Measurements from ENCODE around the gene MFAP4.

The MFAP4 gene

GRCh38 chr17:19345067-19345460 lies 41.9 kb downstream of the MFAP4 start:
- no peak for TF ChIP-seq CTCF (IDR thresholded peaks at IDR 0.05; ENCODE audit: poor library complexity, severe bottlenecking)
- DNase-seq (ENCODE audit: low spot score) (peak; percentile 33), ATAC-seq (ENCODE audit: low read depth) (no peak)
- Histone ChIP-seq H3K27ac (ENCODE audit: poor library complexity, severe bottlenecking) (no peak overlapping the region), H3K9me3 (ENCODE audit: severe bottlenecking) (no peaks in the 10 kb centered on the region), H3K4me3 (ENCODE audit: severe bottlenecking) (no peak overlapping the region), H3K27me3 (ENCODE audit: insufficient read depth, poor library complexity, severe bottlenecking) (no peaks in the 10 kb centered on the region), H3K4me1 (ENCODE audit: insufficient read depth, poor library complexity, severe bottlenecking) (peaks cover 8% of the 10 kb centered on the region), H3K36me3 (ENCODE audit: low read depth) (peaks cover 3% of the 10 kb centered on the region; the same call in 1 of the 2 replicates)

GRCh38 chr17:19344311-19345066 lies 42.5 kb downstream of the MFAP4 start:
- Histone ChIP-seq H3K4me1 (ENCODE audit: insufficient read depth, poor library complexity, severe bottlenecking) (peaks cover 8% of the 10 kb centered on the region), H3K27me3 (ENCODE audit: insufficient read depth, poor library complexity, severe bottlenecking) (no peaks in the 10 kb centered on the region), H3K9me3 (ENCODE audit: severe bottlenecking) (no peaks in the 10 kb centered on the region), H3K27ac (ENCODE audit: poor library complexity, severe bottlenecking) (no peak overlapping the region), H3K36me3 (ENCODE audit: low read depth) (peaks cover 3% of the 10 kb centered on the region; the same call in 1 of the 2 replicates), H3K4me3 (ENCODE audit: severe bottlenecking) (no peak overlapping the region)
- DNase-seq (ENCODE audit: low spot score) (peak; percentile 36), ATAC-seq (ENCODE audit: low read depth) (no peak)
- no peak for TF ChIP-seq CTCF (IDR thresholded peaks at IDR 0.05; ENCODE audit: poor library complexity, severe bottlenecking)

- H3K27me3 ChIP-seq (ENCODE audit: insufficient read depth, poor library complexity, severe bottlenecking): no peaks in the 10 kb centered on the region
- ATAC-seq (ENCODE audit: low read depth): no peak
- no peak overlapping the region for H3K27ac ChIP-seq (ENCODE audit: poor library complexity, severe bottlenecking)
- TF ChIP-seq CTCF (IDR thresholded peaks at IDR 0.05; ENCODE audit: poor library complexity, severe bottlenecking): no peak
- H3K4me3 ChIP-seq (ENCODE audit: severe bottlenecking): no peak overlapping the region
- DNase-seq (ENCODE audit: low spot score): no peak
- peaks cover 8% of the 10 kb centered on the region for H3K4me1 ChIP-seq (ENCODE audit: insufficient read depth, poor library complexity, severe bottlenecking)
- H3K36me3 ChIP-seq (ENCODE audit: low read depth): peaks cover 3% of the 10 kb centered on the region; the same call in 1 of the 2 replicates
- H3K9me3 ChIP-seq (ENCODE audit: severe bottlenecking): no peaks in the 10 kb centered on the region
Measured at GRCh38 chr17:19343671-19344151, 43.3 kb downstream of the MFAP4 start.

GRCh38 chr17:19343256-19343630 lies 43.7 kb downstream of the MFAP4 start:
- peaks cover 8% of the 10 kb centered on the region for H3K4me1 ChIP-seq (ENCODE audit: insufficient read depth, poor library complexity, severe bottlenecking)
- H3K4me3 ChIP-seq (ENCODE audit: severe bottlenecking): no peak overlapping the region
- no peaks in the 10 kb centered on the region for H3K9me3 ChIP-seq (ENCODE audit: severe bottlenecking)
- no peak for TF ChIP-seq CTCF (IDR thresholded peaks at IDR 0.05; ENCODE audit: poor library complexity, severe bottlenecking)
- H3K27me3 ChIP-seq (ENCODE audit: insufficient read depth, poor library complexity, severe bottlenecking): no peaks in the 10 kb centered on the region
- ATAC-seq (ENCODE audit: low read depth): no peak
- H3K36me3 ChIP-seq (ENCODE audit: low read depth): peaks cover 3% of the 10 kb centered on the region; the same call in 1 of the 2 replicates
- no peak overlapping the region for H3K27ac ChIP-seq (ENCODE audit: poor library complexity, severe bottlenecking)
- no peak for DNase-seq (ENCODE audit: low spot score)

All from RWPE2 (cell line).